Stimulated activated CD8-positive, alpha-beta memory T cell treated with anti-CD3 and anti-CD28 coated beads, Interleukin-15, amount 100 ng/mL, for 1 hour (primary cell): ENCODE data around the gene MST1.
"Not testable (repeated sequence)": the region's sequence is repeated elsewhere in the genome, so short reads cannot be mapped to it uniquely, and the experiment has no call there.

Source experiments
- DNase-seq: peaks from one replicate; pipeline ENCODE4 v3.0.0-alpha.2; 2020; ENCODE audit warnings: low read depth

The MST1 gene

GRCh38 chr3:49700453-49701128 is 11.3 kb upstream of the MST1 start:
- no peak for DNase-seq

GRCh38 chr3:49700014-49700413 is 10.7 kb upstream of the MST1 start:
- DNase-seq, result no peak

- DNase-seq, result no peak
These were observed 10.2 kb upstream of the MST1 start for GRCh38 chr3:49699281-49699979.

- not testable (repeated sequence) for DNase-seq
These were observed 6.2 kb upstream of the MST1 start for GRCh38 chr3:49695350-49696015.

- not testable (repeated sequence) for DNase-seq
These were observed 5.3 kb upstream of the MST1 start for GRCh38 chr3:49694409-49695070.

GRCh38 chr3:49691481-49691880 is 2.2 kb upstream of the MST1 start:
- not testable (repeated sequence) for DNase-seq

GRCh38 chr3:49690856-49691255 is 1.6 kb upstream of the MST1 start:
- DNase-seq, result not testable (repeated sequence)

- not testable (repeated sequence) for DNase-seq
These were observed 792 bp upstream of the MST1 start for GRCh38 chr3:49689908-49690624.

- DNase-seq, result not testable (repeated sequence)
These were observed 782 bp downstream of the MST1 start for GRCh38 chr3:49688338-49689045.

- DNase-seq, result not testable (repeated sequence)
These were observed 1.9 kb downstream of the MST1 start for GRCh38 chr3:49687424-49687795.

GRCh38 chr3:49686769-49687423 is 2.4 kb downstream of the MST1 start:
- DNase-seq, result not testable (repeated sequence)

GRCh38 chr3:49686346-49686745 is 2.9 kb downstream of the MST1 start:
- DNase-seq, result not testable (repeated sequence)

- not testable (repeated sequence) for DNase-seq
These were observed 3.4 kb downstream of the MST1 start for GRCh38 chr3:49685846-49686245.

- DNase-seq, result not testable (repeated sequence)
These were observed 4.2 kb downstream of the MST1 start for GRCh38 chr3:49685103-49685502.

- DNase-seq, result not testable (repeated sequence)
These were observed 4.8 kb downstream of the MST1 start for GRCh38 chr3:49684453-49684852.

- no peak for DNase-seq
These were observed 6.1 kb downstream of the MST1 start for GRCh38 chr3:49683162-49683561.

- DNase-seq, result no peak
These were observed 7.7 kb downstream of the MST1 start for GRCh38 chr3:49681543-49681942.

GRCh38 chr3:49681232-49681522 is 8.1 kb downstream of the MST1 start:
- DNase-seq, result no peak

GRCh38 chr3:49680493-49681231 is 8.6 kb downstream of the MST1 start:
- DNase-seq, result no peak

- DNase-seq, result no peak
These were observed 13.4 kb downstream of the MST1 start for GRCh38 chr3:49675912-49676311.
